ENCODE results near the gene TM9SF4.

TM9SF4 gene

GRCh38 chr20:32215729-32216128 is 106.2 kb downstream of the TM9SF4 start:
- intact Hi-C loops (cut with DNase I), result no loop called here
- DNase-seq, result no peak

- no peak for DNase-seq
- intact Hi-C loops (cut with DNase I), result no loop called here
These were observed 106.9 kb downstream of the TM9SF4 start for GRCh38 chr20:32216179-32217142.
